Thymus (tissue), 11 donors: ENCODE measurements around the gene GALNT10. TPM values are rescaled to one million over a fixed set of nuclear protein-coding genes. Genes with fewer than 3 reads are reported as not detected.

Experiments
- DNase-seq, 9 donors: peaks; one replicate each; pipeline ENCODE4 v3.0.0-alpha.2; 2013; ENCODE audit warnings: low spot score in 9 of 9, low read depth in 6 of 9, missing footprints in 1 of 9
- H3K27ac ChIP-seq, 2 donors: one replicate each; pipeline ENCODE4 v1.5.1; 2013; ENCODE audit warnings: control low read depth in 1 of 2, low read depth in 1 of 2, low read length in 1 of 2, mild to moderate bottlenecking in 1 of 2, moderate library complexity in 1 of 2
- H3K27me3 ChIP-seq, 2 donors: one replicate each; pipeline ENCODE4 v1.5.1; 2013; ENCODE audit warnings: low read length in 1 of 2; ENCODE audit not compliant: control insufficient read depth in 2 of 2, insufficient read depth in 1 of 2
- H3K36me3 ChIP-seq, 2 donors: one replicate each; pipeline ENCODE4 v1.5.1; 2013; ENCODE audit warnings: low read length in 1 of 2, mild to moderate bottlenecking in 1 of 2, moderate library complexity in 1 of 2; ENCODE audit not compliant: control insufficient read depth in 2 of 2, insufficient read depth in 2 of 2
- H3K4me1 ChIP-seq, 2 donors: one replicate each; pipeline ENCODE4 v1.5.1; 2013; ENCODE audit warnings: low read length in 2 of 2; ENCODE audit not compliant: control insufficient read depth in 2 of 2, insufficient read depth in 2 of 2
- H3K4me3 ChIP-seq, 2 donors: one replicate each; pipeline ENCODE4 v1.5.1; 2013; ENCODE audit warnings: low read length in 2 of 2, control low read depth in 1 of 2, mild to moderate bottlenecking in 1 of 2
- H3K9me3 ChIP-seq, 2 donors: one replicate each; pipeline ENCODE4 v1.5.1; 2013; ENCODE audit warnings: low read length in 1 of 2, mild to moderate bottlenecking in 1 of 2; ENCODE audit not compliant: control insufficient read depth in 2 of 2, insufficient read depth in 1 of 2
- WGBS: extraction: QIAGEN DNeasy Blood & Tissue Kit; methylation state at CpG from one replicate; pipeline ENCODE4 v1.1.7; 2013; 5-methylcytosine and 5-hydroxymethylcytosine counted together
- polyA plus RNA-seq: library from polyadenylated mRNA; stranded (reverse); fragments of 200-250 nt; gene quantifications from one replicate; pipeline ENCODE4 v1.2.3, GENCODE V29; 2013
- total RNA-seq: library from RNA; stranded (reverse); fragments of 120-200 nt; gene quantifications from one replicate; pipeline ENCODE4 v1.2.4, GENCODE V29; 2013
- donor health status: healthy.

GALNT10 gene
- total and polyA plus RNA-seq, 2 donors = 8.7 to 9.7 TPM

DNA sequence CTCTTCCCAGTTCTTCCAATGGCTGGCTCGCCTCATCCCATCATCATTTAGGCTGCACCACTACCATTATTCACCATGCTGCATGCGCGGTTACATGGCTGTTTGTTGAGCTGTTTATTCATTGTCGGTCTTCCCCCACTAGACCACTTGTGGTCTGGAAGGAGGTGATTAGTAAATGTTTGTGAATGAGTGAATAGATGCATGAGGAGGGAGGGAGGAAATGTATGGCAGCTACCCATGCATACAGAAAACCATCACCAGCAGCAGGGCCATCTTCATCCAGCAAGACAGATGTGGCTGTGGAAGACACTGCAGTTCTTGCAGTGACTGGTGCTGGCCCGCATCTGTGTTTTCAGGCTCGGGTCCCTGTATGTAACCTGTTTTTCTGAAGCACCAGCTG, 141.9 kb downstream of the GALNT10 start:
- no peak overlapping the region for H3K4me3 ChIP-seq
- no peak overlapping the region for H3K27ac ChIP-seq
- H3K36me3 ChIP-seq = no peaks in the 10 kb centered on the region
- H3K9me3 ChIP-seq = no peaks in the 10 kb centered on the region
- H3K4me1 ChIP-seq = no peaks in the 10 kb centered on the region
- no peak for DNase-seq
- no peaks in the 10 kb centered on the region for H3K27me3 ChIP-seq
- WGBS = 98% methylated on average over 6 of the region's 6 CpGs

DNA sequence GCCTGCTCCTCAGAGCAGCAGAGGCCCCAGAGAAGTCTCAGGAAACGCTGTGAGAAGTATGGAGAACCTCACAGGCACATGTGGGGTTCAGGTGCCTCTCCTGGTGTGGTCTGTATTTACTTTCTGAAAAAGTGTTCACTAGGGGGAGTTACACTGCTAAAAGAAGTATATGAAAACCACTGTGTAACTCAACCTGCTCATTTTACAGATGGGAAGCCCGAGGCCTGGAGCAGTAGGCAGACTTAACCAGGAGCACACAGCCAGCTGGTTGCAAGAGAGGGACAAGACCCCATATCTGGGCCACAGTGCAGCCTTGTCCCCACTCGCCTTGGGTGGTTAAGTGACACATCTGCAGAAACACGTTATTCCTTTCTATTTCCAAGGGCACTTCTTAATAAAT, 142.5 kb downstream of the GALNT10 start:
- Histone ChIP-seq H3K27ac (no peak overlapping the region), H3K9me3 (no peaks in the 10 kb centered on the region), H3K27me3 (no peaks in the 10 kb centered on the region), H3K4me1 (no peaks in the 10 kb centered on the region), H3K4me3 (no peak overlapping the region), H3K36me3 (no peaks in the 10 kb centered on the region)
- WGBS = 95% methylated on average over 4 of the region's 4 CpGs
- no peak for DNase-seq

DNA sequence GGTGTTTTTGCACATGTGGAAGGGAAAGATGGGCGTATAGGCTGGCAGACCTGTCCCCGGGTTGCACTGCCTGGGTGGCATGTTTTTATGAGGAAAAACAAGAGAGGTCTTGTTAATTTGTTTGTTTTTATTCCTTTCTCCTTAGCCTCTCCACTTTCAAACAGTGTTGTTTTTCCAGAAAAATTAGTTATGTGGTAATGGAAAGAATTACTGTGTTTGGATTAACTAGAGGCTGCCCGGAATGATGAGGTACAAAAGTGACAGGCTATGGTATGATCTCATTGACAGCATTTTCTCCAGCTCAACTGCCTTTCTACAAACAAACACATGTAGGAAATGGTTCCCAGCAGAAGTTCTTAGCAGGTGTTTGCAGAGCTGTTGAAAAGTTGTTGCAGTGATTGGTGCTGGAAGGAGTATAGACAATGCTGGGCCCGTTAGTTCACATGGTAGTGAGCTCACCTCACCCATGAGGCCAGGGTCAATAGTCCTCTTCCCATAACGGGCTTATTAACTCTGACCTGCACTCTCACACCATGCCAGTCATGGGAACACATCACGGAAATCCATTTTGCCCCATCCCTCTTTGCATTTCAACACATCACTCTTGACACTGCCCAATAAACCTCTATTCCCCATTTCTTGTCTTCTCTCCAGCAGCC, 144.0 kb downstream of the GALNT10 start:
- Histone ChIP-seq H3K9me3 (no peaks in the 10 kb centered on the region), H3K27ac (no peak overlapping the region), H3K4me3 (no peak overlapping the region), H3K4me1 (no peaks in the 10 kb centered on the region), H3K27me3 (no peaks in the 10 kb centered on the region), H3K36me3 (no peaks in the 10 kb centered on the region)
- no peak for DNase-seq
- 95% methylated on average over 6 of the region's 6 CpGs for WGBS

DNA sequence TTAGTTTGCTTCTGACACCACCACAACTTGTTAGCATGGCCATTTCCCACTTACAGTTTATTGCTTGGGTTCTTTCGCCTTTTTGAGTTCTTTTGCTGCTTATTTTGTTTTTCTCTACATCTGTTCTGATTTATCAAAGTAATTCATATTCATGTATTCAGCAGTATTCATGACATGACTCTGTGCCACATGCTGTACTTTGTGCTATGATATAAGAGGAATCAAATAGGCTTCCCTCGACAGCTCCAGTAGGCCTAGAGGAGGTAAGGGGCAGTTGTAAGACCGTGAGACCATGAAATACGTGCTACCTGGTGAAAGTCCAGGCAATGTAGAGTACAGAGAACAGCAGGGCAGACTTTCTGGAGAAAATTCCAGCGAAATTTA, 144.5 kb downstream of the GALNT10 start:
- no peaks in the 10 kb centered on the region for H3K27me3 ChIP-seq
- WGBS = 96% methylated on average over 5 of the region's 5 CpGs
- no peaks in the 10 kb centered on the region for H3K36me3 ChIP-seq
- no peaks in the 10 kb centered on the region for H3K9me3 ChIP-seq
- DNase-seq = no peak
- no peak overlapping the region for H3K4me3 ChIP-seq
- H3K4me1 ChIP-seq = no peaks in the 10 kb centered on the region
- no peak overlapping the region for H3K27ac ChIP-seq

DNA sequence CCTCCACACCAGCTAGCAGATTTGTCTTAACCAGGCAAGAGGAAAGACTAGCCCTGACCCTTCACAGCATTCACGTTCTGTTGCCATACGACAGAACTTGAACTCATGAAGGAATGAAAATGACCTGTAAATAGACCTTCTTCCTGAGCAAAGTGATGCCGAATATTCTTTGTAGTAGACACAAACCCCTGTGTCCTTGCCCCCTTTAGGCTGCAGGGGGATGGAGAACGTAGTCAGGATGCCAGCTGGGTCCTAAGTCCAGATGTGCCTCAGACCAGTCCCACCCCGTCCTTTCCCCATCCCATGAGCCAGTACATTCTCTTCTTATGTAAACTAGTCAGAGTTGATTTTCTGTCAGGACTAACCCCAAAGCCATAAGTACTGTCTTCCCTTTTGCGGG, 151.1 kb downstream of the GALNT10 start:
- 97% methylated on average over 6 of the region's 6 CpGs for WGBS
- Histone ChIP-seq H3K4me3 (no peak overlapping the region), H3K36me3 (no peaks in the 10 kb centered on the region), H3K9me3 (no peaks in the 10 kb centered on the region), H3K27ac (no peak overlapping the region), H3K27me3 (no peaks in the 10 kb centered on the region), H3K4me1 (no peaks in the 10 kb centered on the region)
- no peak for DNase-seq

DNA sequence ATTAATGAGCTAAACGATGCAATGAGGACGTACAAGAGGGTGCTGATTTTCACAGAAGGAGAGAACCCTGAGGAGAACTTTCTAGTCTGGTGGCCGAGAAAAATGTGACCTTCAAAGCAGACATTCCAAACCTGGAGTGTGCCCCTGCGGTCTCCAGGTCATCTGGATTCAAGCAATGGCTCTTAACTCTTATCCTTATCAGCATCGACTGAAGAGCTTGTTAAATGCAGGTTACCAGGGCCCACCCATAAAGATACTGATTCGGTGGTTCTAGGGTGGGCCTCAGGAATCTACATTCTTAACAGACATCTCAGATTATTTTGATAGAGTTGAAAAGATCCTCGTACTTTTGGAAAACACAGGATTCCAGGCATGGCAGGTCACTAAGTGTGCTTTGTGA, 151.7 kb downstream of the GALNT10 start:
- Histone ChIP-seq H3K9me3 (no peaks in the 10 kb centered on the region), H3K36me3 (no peaks in the 10 kb centered on the region), H3K27me3 (no peaks in the 10 kb centered on the region), H3K4me3 (no peak overlapping the region), H3K27ac (no peak overlapping the region), H3K4me1 (no peaks in the 10 kb centered on the region)
- 97% methylated on average over 7 of the region's 7 CpGs for WGBS
- DNase-seq = no peak

DNA sequence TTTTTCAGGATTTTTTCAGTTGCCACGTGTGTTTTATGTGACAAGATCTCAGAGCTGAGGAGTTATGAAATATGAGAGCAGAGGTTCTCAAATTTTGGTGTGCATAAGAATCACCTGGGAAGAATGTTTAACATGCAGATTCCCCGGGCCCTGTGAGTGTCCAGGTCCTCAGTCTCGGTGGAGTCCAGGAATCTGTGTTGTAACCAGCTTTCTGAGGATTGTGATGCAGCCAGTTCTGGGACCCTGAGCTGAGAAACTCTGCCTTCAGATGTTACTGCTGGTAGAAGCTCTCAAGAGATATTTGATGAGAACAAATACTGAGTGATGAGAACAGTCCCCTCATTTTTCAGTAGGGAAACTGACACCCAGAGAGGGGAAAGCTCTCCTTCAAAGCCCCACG, 152.4 kb downstream of the GALNT10 start:
- Histone ChIP-seq H3K27me3 (no peaks in the 10 kb centered on the region), H3K4me1 (no peaks in the 10 kb centered on the region), H3K36me3 (no peaks in the 10 kb centered on the region), H3K9me3 (no peaks in the 10 kb centered on the region), H3K27ac (no peak overlapping the region), H3K4me3 (no peak overlapping the region)
- DNase-seq = no peak
- 93% methylated on average over 4 of the region's 4 CpGs for WGBS

DNA sequence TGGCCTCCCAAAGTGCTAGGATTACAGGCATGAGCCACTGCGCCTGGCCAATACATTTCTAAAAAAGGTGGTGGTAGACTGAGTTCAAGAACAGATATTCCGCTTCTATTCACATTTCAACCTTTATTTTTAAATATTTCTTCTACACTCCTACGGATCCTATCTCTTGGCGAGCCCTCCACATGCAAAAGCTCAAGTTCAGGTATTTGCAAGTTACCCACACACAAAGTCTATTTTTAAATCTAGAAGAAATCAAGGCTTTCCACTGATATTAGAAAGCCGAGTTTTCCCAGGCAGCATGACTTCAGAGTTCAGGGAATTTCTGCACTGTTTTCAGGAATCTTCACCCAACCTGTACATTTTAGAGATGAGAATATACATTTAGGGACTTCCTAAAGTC, 153.9 kb downstream of the GALNT10 start:
- Histone ChIP-seq H3K36me3 (no peaks in the 10 kb centered on the region), H3K9me3 (no peaks in the 10 kb centered on the region), H3K4me3 (no peak overlapping the region), H3K27me3 (no peaks in the 10 kb centered on the region), H3K4me1 (no peaks in the 10 kb centered on the region), H3K27ac (no peak overlapping the region)
- no peak for DNase-seq
- 99% methylated on average over 5 of the region's 5 CpGs for WGBS

DNA sequence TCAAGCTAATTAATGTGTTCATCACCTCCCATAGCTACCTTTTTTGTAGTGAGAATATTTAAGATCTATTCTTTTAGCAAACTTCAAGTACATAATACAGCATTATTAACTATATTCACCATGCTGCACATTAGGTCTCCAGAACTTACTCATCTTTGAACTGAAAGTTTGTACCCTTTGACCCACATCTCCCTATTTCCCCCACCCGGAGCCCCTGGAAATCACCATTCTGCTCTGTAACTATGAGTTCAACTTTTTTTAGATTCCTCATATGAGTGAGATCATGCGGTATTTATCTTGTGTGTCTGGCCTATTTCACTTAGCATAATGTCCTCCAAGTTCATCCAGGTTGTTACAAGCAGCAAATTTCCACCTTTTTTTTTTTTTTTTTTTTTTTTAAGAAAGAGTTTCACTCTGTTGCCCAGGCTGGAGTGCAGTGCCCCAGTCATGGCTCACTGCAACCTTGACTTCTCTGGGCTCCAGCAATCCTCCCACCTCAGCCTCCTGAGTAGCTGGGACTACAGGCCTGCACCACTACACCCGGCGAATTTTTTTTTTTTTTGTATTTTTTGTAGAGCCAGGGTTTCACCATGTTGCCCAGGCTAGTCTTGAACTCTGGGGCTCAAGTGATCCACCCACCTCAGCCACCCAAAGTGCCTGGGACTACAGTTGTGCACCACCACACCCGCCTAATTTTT, 154.9 kb downstream of the GALNT10 start:
- H3K27ac ChIP-seq = no peak overlapping the region
- DNase-seq = no peak
- no peaks in the 10 kb centered on the region for H3K9me3 ChIP-seq
- no peaks in the 10 kb centered on the region for H3K36me3 ChIP-seq
- H3K4me1 ChIP-seq = no peaks in the 10 kb centered on the region
- H3K4me3 ChIP-seq = no peak overlapping the region
- WGBS = 97% methylated on average over 5 of the region's 5 CpGs
- H3K27me3 ChIP-seq = no peaks in the 10 kb centered on the region
